GM08714 (cell line): ENCODE results near the gene GHRHR.

Experiments used
- H3K4me3 ChIP-seq: fragments of 200-500 bp; sonication (Bioruptor generic); 2 replicates; pipeline ENCODE4 v1.5.1; 2014; ENCODE audit warnings: mild to moderate bottlenecking, low read length, inconsistent platforms
- ZNF274 ChIP-seq: IDR thresholded peaks from 2 replicates; pipeline ENCODE4 v1.6.1; 2012; ENCODE audit warnings: mild to moderate bottlenecking, low read depth, low read length

GHRHR gene

DNA sequence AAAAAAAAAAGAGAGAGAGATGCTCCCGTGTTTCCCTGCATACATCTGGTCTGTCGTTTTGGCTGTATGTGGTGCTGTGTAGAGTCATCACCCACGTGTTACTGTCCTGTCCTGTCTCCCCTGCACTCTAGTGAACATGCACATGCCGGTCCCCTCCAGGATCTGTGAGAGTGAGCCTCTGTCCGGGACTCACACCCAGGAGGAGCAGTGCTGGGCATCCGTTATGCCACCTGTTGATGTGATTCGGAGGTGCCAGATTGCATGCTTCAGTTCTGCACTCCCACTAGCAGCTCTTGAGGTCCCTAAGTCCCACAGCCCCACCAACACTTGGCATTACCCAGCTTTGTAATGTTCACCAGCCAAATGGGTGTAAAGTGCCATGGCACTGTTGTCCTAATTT lies 16.4 kb downstream of the GHRHR start:
- H3K4me3 ChIP-seq: no peak overlapping the region
- TF ChIP-seq ZNF274: no peak

GRCh38 chr7:30980751-30981150 lies 17.0 kb downstream of the GHRHR start:
- H3K4me3 ChIP-seq: no peak overlapping the region
- no peak for TF ChIP-seq ZNF274

DNA sequence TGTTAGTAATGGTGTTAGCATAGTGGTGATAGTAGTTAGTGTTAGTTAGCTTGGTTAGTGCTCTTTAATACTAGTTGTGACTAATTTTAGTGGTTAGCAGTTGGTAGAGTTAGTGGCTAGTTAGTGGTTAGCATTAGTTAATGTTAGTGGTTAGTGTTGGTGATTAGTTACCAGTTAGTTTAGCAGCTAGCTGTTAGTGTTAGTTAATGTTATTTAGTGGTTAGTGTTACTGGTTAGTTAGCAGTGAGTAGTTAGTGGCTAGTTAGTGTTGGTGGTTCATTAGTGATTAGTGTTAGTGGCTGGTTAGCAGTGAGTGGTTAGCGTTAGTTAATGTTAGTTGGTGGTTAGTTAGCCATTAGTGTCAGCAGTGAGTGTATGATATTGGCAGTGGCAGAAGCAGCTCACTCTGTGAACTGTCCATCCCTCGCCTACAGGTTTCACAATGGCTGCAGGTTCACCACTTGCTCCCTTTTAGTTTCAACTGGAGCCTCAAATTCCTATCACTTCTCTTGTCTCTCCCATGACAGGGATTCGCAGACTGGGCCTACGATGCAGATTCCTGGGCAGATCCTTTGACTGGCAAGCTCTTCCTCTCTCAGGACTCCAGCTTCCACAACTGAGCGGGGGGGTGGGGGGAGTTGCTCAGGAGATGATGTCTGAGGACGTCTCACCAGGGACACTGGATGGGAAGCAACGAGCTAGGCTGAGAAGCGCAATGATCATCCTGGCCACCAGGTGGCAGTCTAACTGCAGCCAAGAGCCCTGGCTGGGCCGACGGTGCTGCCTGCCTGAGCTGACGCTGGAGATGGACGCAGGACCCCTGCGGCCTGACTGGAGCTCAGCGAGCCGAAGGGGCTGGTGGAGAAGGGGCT lies 19.5 kb downstream of the GHRHR start:
- no peak for TF ChIP-seq ZNF274
- no peak overlapping the region for H3K4me3 ChIP-seq

DNA sequence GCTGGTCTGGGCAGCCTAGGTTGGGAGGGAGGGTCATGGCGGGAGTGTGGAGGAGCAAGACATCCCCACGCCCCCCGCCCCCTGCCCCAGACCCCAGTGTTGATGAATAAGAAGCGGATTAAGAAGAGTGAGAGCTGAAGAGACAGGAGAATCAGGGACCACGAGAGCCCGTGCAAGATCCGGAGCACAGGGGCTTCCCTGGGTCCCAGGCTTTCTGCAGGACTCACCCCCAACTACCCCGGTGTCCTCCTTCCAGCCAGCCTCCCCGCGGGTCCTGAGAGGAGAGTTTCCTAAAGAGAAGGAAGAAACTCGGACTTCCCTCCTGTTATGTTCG lies 20.1 kb downstream of the GHRHR start:
- no peak overlapping the region for H3K4me3 ChIP-seq
- no peak for TF ChIP-seq ZNF274

DNA sequence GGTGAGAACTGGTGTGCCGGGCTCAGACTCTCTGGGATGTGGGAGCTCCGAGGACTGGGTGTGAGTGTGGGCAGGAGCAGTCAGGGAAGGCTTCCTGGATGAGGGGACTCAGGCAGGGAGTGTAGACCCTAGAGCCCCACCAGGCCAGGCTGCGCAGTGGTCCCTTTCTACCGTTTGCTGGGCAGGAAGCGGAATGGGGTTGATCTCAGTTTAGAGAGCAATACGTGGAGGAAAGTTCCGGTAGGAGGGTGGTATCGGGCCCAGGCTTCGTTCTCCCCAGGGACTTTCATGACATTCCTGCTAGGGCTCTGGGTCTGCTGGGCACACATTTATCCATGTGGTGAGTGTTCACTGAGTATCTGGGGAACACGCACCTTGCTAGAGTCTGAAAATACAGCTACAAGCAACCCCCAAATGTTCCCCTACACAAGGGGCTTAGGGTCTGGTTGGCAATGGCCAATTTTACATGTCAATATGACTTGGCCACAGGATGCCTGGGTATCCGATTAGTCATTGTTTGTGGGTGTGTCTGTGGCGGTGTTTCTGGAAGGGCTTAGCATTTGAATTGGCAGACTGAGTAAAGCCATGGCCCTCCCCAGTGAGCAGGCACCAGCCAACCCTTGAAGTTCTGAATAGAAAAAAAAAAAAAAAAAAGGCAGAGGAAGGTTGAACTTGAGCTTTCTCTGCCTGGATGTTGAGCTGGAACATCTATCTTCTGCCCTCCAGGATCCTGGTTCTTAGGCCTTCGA lies 20.8 kb downstream of the GHRHR start:
- no peak overlapping the region for H3K4me3 ChIP-seq
- no peak for TF ChIP-seq ZNF274

GRCh38 chr7:30985756-30986155 lies 22.0 kb downstream of the GHRHR start:
- no peak overlapping the region for H3K4me3 ChIP-seq
- no peak for TF ChIP-seq ZNF274

DNA sequence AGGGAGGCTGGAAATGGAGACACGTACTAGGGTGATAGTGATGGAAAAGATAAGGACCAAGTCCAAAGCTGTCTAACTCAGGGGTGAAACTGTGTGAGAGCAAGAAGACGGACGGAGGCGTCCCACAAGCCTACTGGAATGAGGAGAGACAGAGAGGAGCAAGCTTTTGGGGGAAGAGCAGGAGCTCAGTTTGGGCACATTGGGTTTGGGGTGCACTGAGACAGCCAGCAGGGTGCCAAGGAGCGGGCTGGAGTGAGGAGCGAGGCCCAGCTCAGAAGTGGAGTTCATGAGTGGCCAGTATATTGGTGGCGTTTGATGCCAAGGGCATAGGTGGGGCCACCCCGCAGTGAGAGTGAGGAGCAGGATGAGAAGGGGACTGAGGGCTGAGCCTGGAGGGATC lies 22.6 kb downstream of the GHRHR start:
- TF ChIP-seq ZNF274: no peak
- H3K4me3 ChIP-seq: no peak overlapping the region

DNA sequence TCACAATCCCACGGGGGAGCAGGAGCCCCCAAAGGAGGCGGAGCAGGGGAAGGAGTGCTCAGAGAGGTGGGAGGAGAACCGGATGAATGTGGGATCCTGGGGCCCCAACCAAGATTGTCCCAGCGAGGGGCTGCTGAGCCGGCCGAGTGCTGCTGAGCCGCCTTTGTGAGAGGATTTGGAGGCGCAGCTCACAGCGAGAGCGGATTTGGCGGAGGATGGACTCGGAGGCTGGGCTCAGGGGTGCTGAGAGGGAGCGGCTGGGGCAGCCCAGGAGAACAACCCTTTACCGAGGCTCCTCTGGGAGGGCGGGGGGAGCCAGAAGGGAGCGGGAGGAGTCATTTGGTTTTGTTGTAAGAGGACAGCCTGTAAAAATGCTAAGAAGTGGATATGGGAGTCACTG lies 23.0 kb downstream of the GHRHR start:
- no peak overlapping the region for H3K4me3 ChIP-seq
- TF ChIP-seq ZNF274: no peak

DNA sequence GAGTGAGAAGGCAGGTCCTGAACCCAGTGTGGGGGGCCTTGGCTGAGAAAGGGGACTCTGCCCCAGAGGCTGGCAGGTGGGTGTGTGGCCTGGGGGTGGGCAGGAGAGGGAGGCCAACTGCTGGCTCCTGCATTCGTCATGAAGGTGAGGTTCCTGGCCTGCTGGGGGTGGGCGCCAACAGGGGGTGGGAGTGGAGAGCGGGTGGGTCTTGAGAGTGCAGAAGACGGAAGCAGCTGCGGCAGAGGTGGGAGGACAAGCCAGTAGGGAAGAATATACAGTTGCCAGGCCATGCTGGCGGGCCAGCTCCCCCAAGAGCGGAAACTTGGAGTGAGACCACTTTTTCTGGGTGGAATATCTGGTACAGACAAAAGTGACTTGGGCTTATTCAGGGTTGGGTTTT lies 23.4 kb downstream of the GHRHR start:
- no peak for TF ChIP-seq ZNF274
- no peak overlapping the region for H3K4me3 ChIP-seq

- TF ChIP-seq ZNF274: no peak
- no peak overlapping the region for H3K4me3 ChIP-seq
Observed at GRCh38 chr7:30987936-30988335, 24.2 kb downstream of the GHRHR start.

DNA sequence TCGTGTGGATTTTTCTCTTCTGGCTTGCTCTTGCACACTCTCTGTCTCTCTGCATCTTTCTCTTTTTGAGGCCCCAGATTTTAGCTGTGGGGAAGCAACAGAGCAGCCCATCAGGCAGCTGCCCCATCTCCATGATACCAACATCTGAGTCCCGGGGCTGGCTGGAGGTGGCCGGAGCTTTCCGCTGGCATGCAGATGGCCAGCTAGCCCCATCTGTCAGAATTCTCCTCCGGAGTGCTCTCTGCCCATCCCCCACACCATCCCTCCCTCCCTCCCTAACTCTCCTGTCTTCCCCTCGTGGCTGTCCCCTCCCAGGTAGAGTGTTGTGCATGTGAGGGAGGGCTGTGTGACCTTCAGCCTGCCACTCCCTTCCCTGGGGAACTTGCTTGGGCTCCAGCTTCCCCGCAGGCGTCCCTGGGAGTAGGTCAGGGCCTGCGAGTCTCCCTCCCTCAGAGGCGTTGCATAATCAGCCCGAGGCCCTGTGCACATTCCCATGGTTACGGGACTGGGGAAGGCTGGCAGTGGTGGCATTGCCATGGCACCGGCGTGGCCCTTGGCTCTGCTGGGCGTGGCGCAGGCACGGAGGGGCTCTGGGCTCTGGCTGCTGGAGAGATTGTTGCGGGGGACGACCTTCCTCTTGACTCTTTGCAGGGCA lies 24.7 kb downstream of the GHRHR start:
- TF ChIP-seq ZNF274: no peak
- H3K4me3 ChIP-seq: no peak overlapping the region

DNA sequence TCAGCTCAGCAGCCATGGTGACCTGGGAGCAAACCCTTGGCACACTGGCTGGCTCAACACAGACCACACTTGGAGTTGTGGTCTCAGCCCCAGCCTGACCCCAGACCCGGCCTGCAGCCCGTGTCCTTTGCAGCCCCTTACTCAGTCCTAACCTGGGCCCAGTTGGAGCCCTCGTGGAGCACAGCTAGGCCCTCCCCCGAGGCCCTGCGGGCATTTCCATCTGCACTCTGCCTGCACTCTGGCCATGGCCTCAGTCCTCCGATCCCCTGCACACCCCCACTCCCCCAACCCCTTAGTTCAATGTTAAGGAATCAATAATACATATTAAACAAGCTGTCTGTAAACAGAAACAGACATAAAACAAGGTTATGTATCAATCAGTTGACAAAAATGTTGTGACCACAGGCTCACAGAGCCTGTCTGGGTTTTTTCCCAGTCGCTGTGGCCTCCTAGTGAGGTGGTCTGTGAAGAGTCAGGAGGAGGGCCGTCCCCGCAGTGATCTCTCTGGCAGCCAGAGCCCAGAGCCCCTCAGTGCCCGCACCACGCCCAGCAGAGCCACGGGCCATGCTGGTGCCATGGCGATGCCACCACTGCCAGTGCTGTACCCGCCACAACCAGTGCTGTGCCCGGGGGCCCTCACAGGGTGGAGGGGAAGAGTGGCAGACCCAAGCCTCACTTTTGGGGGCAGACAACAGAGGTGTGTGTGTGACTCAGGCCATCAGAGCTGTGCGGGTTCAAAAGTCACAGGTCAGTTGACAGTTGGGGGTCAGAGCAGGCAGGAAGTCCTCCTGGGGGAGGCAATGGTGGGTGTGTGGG lies 25.5 kb downstream of the GHRHR start:
- TF ChIP-seq ZNF274: no peak
- no peak overlapping the region for H3K4me3 ChIP-seq

- H3K4me3 ChIP-seq: no peak overlapping the region
- TF ChIP-seq ZNF274: no peak
Observed at GRCh38 chr7:30989824-30990672, 26.3 kb downstream of the GHRHR start.
